Endothelial cell of umbilical vein (primary cell): ENCODE measurements around the gene LUC7L. TPM values are rescaled to one million over a fixed set of nuclear protein-coding genes. Genes with fewer than 3 reads are reported as not detected.

ENCODE experiments used
- BruUV-seq: library from RNA; stranded (reverse); fragments of 400-500 nt; replicated peaks from 2 replicates; lab custom pipeline; 2021; lab: Mats Ljungman, UMichigan
- CTCF ChIA-PET: fragments of 300-600, 350-600 bp; sonication (Branson Sonifier 250); formaldehyde crosslinking; loops from one replicate; lab custom pipeline; 2021; ENCODE audit warnings: antibody characterized with exemption, inconsistent platforms; lab: Charles Lee
- POLR2A ChIA-PET: fragments of 300-600, 350-600 bp; sonication (Branson Sonifier 250); formaldehyde crosslinking; loops from one replicate; lab custom pipeline; 2021; ENCODE audit warnings: antibody characterized with exemption, inconsistent platforms; lab: Charles Lee
- DNase-seq: peaks from one replicate; pipeline ENCODE4 v3.0.0-alpha.2; 2011; ENCODE audit warnings: low read depth, low spot score
- FAIRE-seq: peaks from 2 replicates; lab custom pipeline; 2011; peaks lifted over from hg19 to GRCh38; lab: Jason Lieb, UNC
- H2AFZ ChIP-seq: 2 replicates; pipeline ENCODE4 v1.6.0; 2012; ENCODE audit warnings: low read depth, low read length, control low read depth, inconsistent platforms
- H3K27ac ChIP-seq: 2 replicates; pipeline ENCODE4 v1.5.1; 2011; ENCODE audit warnings: low read depth, mild to moderate bottlenecking, control low read depth, low read length, moderate library complexity; ENCODE audit not compliant: insufficient read depth
- H3K27me3 ChIP-seq, 2 experiments: 2 replicates each; pipeline versions ENCODE4 v1.6.0 to v1.6.1; 2011; ENCODE audit warnings: low read length in 2 of 2, mixed read lengths in 1 of 2; ENCODE audit not compliant: control insufficient read depth in 2 of 2, insufficient read depth in 2 of 2
- H3K36me3 ChIP-seq, 2 experiments: 2 replicates in 1 of 2; 3 replicates in 1 of 2; pipeline ENCODE4 v1.5.1; 2011; ENCODE audit warnings: low read length in 2 of 2, mild to moderate bottlenecking in 1 of 2, moderate library complexity in 1 of 2; ENCODE audit not compliant: control insufficient read depth in 2 of 2, insufficient read depth in 2 of 2; ENCODE audit errors: extremely low read depth in 1 of 2
- H3K4me1 ChIP-seq: 3 replicates; pipeline ENCODE4 v1.5.1; 2011; ENCODE audit warnings: mild to moderate bottlenecking, low read length; ENCODE audit not compliant: control insufficient read depth, insufficient read depth; ENCODE audit errors: extremely low read depth
- H3K4me2 ChIP-seq: 2 replicates; pipeline ENCODE4 v1.6.1; 2011; ENCODE audit warnings: low read length, control low read depth, mixed read lengths; ENCODE audit not compliant: insufficient read depth
- H3K4me3 ChIP-seq, 3 experiments: fragments of 200-600 bp in 1 of 3; sonication (generic), shearing (Covaris generic) in 1 of 3; replicated peaks in 1 of 3; 2 replicates each; pipeline ENCODE4 v1.5.1; 2011 to 2016; ENCODE audit warnings: control low read depth in 3 of 3, low read length in 3 of 3, mild to moderate bottlenecking in 2 of 3, inconsistent platforms in 1 of 3, low read depth in 1 of 3, moderate library complexity in 1 of 3; ENCODE audit not compliant: insufficient read depth in 1 of 3
- H3K79me2 ChIP-seq: 2 replicates; pipeline ENCODE4 v1.6.0; 2012; ENCODE audit warnings: low read length, inconsistent platforms; ENCODE audit not compliant: control insufficient read depth, insufficient read depth
- H3K9ac ChIP-seq: replicated peaks from 2 replicates; pipeline ENCODE3; 2011; ENCODE audit warnings: low read length, control low read depth; ENCODE audit not compliant: insufficient read depth; ENCODE audit errors: extremely low read depth
- H3K9me1 ChIP-seq: replicated peaks from 3 replicates; pipeline ENCODE4 v1.6.0; 2011; ENCODE audit warnings: mild to moderate bottlenecking, low read length; ENCODE audit not compliant: control insufficient read depth, insufficient read depth; ENCODE audit errors: extremely low read depth
- H3K9me3 ChIP-seq: replicated peaks from 2 replicates; pipeline ENCODE4 v1.5.1; 2012; ENCODE audit warnings: low read length, inconsistent platforms; ENCODE audit not compliant: control insufficient read depth, insufficient read depth
- H4K20me1 ChIP-seq: replicated peaks from 2 replicates; pipeline ENCODE3; 2011; ENCODE audit warnings: mild to moderate bottlenecking, low read length; ENCODE audit not compliant: control insufficient read depth, insufficient read depth; ENCODE audit errors: extremely low read depth
- EZH2 ChIP-seq: IDR thresholded peaks from 2 replicates; pipeline ENCODE4 v1.6.1; 2012; ENCODE audit warnings: borderline replicate concordance, low read depth, mild to moderate bottlenecking, moderate library complexity, low read length, inconsistent platforms; ENCODE audit not compliant: severe bottlenecking
- GATA2 ChIP-seq: IDR thresholded peaks from 2 replicates; pipeline ENCODE4 v1.7.0; 2011; ENCODE audit warnings: low read depth, mild to moderate bottlenecking, moderate library complexity, mixed read lengths, low read length; ENCODE audit not compliant: insufficient read length, insufficient read depth
- JUN ChIP-seq: IDR thresholded peaks from 2 replicates; pipeline ENCODE4 v1.6.1; 2011; ENCODE audit warnings: borderline replicate concordance, low read depth; ENCODE audit not compliant: insufficient read length, insufficient read depth
- MAX ChIP-seq: IDR thresholded peaks from 2 replicates; pipeline ENCODE4 v1.6.1; 2011; ENCODE audit not compliant: insufficient read depth, insufficient read length
- MYC ChIP-seq: IDR thresholded peaks from one replicate; pipeline ENCODE4 v1.6.1; 2011; ENCODE audit warnings: mild to moderate bottlenecking, low read depth, low read length
- POLR2A ChIP-seq: IDR thresholded peaks from 2 replicates; pipeline ENCODE4 v1.6.1; 2012; ENCODE audit warnings: low read depth, mild to moderate bottlenecking, control low read depth, low read length
- POLR2AphosphoS5 ChIP-seq: IDR thresholded peaks from 2 replicates; pipeline ENCODE4 v1.6.1; 2012; ENCODE audit warnings: low read depth, mild to moderate bottlenecking, control low read depth, low read length, moderate library complexity; ENCODE audit not compliant: insufficient read depth
- dilution Hi-C: fragments of 300-500 bp; cut with MboI; formaldehyde crosslinking; loops from one replicate; pipeline ENCODE4 v1.15.0; 2019; ENCODE audit warnings: low sequenced_read_pairs; ENCODE audit not compliant: extremely low pct_ligation_motif_present
- intact Hi-C: fragments of 100-400 bp; cut with micrococcal nuclease; formaldehyde crosslinking; loops from one replicate; pipeline ENCODE4 v1.10.0; 2022
- polyA plus RNA-seq, 4 experiments: library from polyadenylated mRNA; depleted of rRNA in 3 of 4; stranded (reverse) in 3 of 4; unstranded in 1 of 4; fragments of >200 nt; gene quantifications; 2 replicates each; pipeline versions ENCODE4 v1.2.1 to v1.2.3, GENCODE V29; 2011 to 2012; ENCODE audit warnings: missing spikeins in 1 of 4
- total RNA-seq: library from RNA; stranded (reverse); gene quantifications from 2 replicates; pipeline ENCODE4 v1.2.3, GENCODE V29; 2021
- TF ChIP-seq, protein P1 (sequence below), 2 donors: IDR thresholded peaks; 1 replicate in 1 of 2; 2 replicates in 1 of 2; pipeline ENCODE4 v1.5.1; 2011; ENCODE audit warnings: low read length in 2 of 2, mild to moderate bottlenecking in 2 of 2, moderate library complexity in 2 of 2, control low read depth in 1 of 2, inconsistent platforms in 1 of 2, low read depth in 1 of 2; ENCODE audit not compliant: insufficient read depth in 1 of 2; ENCODE audit errors: extremely low read depth in 1 of 2

The LUC7L gene
- total and polyA plus RNA-seq, 2 donors (not counting 3 experiments of a cell fraction or from before 2014, with no cell fraction given), result 75.4 to 94.7 TPM

- Histone ChIP-seq H3K36me3 (peaks cover 25 to 32% of the 10 kb centered on the region in 2 experiments), H3K9me3 (no peaks in the 10 kb centered on the region), H3K4me2 (no peak overlapping the region), H3K27ac (no peak overlapping the region), H3K27me3 (no peaks in the 10 kb centered on the region), H2AFZ (no peak overlapping the region), H3K9me1 (no peaks in the 10 kb centered on the region), H3K4me1 (no peaks in the 10 kb centered on the region), H3K9ac (no peak overlapping the region), H3K4me3 (no peak overlapping the region), H3K79me2 (peaks cover 74% of the 10 kb centered on the region), H4K20me1 (peaks cover 7% of the 10 kb centered on the region)
- BruUV-seq, result no TSS peak
- CTCF ChIA-PET, result interaction anchor here (1.1 kb wide), 1 partner anchor 13 kb away, joined by 3 read pairs; no protein-coding TSS in a partner anchor
- FAIRE-seq (peak; percentile 42), DNase-seq (no peak)
- TF ChIP-seq POLR2A, result no peak
- TF ChIP-seq, protein P1, sequence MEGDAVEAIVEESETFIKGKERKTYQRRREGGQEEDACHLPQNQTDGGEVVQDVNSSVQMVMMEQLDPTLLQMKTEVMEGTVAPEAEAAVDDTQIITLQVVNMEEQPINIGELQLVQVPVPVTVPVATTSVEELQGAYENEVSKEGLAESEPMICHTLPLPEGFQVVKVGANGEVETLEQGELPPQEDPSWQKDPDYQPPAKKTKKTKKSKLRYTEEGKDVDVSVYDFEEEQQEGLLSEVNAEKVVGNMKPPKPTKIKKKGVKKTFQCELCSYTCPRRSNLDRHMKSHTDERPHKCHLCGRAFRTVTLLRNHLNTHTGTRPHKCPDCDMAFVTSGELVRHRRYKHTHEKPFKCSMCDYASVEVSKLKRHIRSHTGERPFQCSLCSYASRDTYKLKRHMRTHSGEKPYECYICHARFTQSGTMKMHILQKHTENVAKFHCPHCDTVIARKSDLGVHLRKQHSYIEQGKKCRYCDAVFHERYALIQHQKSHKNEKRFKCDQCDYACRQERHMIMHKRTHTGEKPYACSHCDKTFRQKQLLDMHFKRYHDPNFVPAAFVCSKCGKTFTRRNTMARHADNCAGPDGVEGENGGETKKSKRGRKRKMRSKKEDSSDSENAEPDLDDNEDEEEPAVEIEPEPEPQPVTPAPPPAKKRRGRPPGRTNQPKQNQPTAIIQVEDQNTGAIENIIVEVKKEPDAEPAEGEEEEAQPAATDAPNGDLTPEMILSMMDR (IDR thresholded peaks at IDR 0.05; ENCODE audit: extremely low read depth in 1 of 2, insufficient read depth in 1 of 2, low read depth in 1 of 2, low read length in 2 of 2), result no peak
- no peak for TF ChIP-seq JUN
- TF ChIP-seq GATA2, result no peak
- no peak for TF ChIP-seq MYC
- TF ChIP-seq POLR2AphosphoS5, result no peak
- TF ChIP-seq MAX, result no peak
- TF ChIP-seq EZH2, result no peak
- intact Hi-C loops, result no loop called here
- dilution Hi-C loops, result no loop called here
- POLR2A ChIA-PET, result no interaction called here
Observed at GRCh38 chr16:220021-220420, 9.2 kb downstream of the LUC7L start.
